Measurements from ENCODE around the gene FAM107B. TPM values are rescaled to one million over a fixed set of nuclear protein-coding genes. Genes with fewer than 3 reads are reported as not detected.

Gene FAM107B
- total and polyA plus RNA-seq, 2 of the 8 experiments (the other 6 are each of a cell fraction or from before 2014, with no cell fraction given): 7.5 to 28.1 TPM

GRCh38 chr10:14671386-14671831, 103.3 kb downstream of the FAM107B start:
- H3K14ac ChIP-seq (ENCODE audit: insufficient read length): no peak overlapping the region
- no peak overlapping the region for H2AK5ac ChIP-seq (ENCODE audit: low read depth, low read length)
- peak overlapping the region; percentile 91 for H2AFZ ChIP-seq (ENCODE audit: low read length)
- H3K79me2 ChIP-seq (ENCODE audit: control insufficient read depth in 1 of 2, insufficient read depth in 2 of 2, low read length in 2 of 2): no peaks in the 10 kb centered on the region
- POLR2A ChIA-PET (ENCODE audit: partially characterized antibody): no interaction called here
- no peak overlapping the region for H4K8ac ChIP-seq (ENCODE audit: extremely low read depth, insufficient read depth, low read length)
- no peaks in the 10 kb centered on the region for H3K36me3 ChIP-seq (ENCODE audit: control insufficient read depth in 2 of 4, insufficient read depth in 4 of 4, low read length in 3 of 4)
- WGBS, 2 experiments (ENCODE audit: extremely low coverage in 1 of 2, insufficient coverage in 1 of 2, insufficient read length in 1 of 2, insufficient replicate concordance in 2 of 2, low coverage in 1 of 2, low lambda C conversion rate in 2 of 2, missing lambda C conversion rate in 1 of 2): 61% methylated on average over 6 of the region's 6 CpGs; no CpG with 5 or more reads in 1 of the 2 experiments
- H4K5ac ChIP-seq (ENCODE audit: insufficient read length, low read depth, low read length): no peak overlapping the region
- H2BK5ac ChIP-seq (ENCODE audit: low read depth, low read length): peak overlapping the region; percentile 52; the same call in 1 of the 2 replicates
- no peak overlapping the region for H2BK20ac ChIP-seq (ENCODE audit: low read length)
- no peaks in the 10 kb centered on the region for H3K79me1 ChIP-seq (ENCODE audit: low read depth, low read length)
- H3K4me1 ChIP-seq (replicated peaks in 1 of 4; ENCODE audit: control insufficient read depth in 3 of 4, insufficient read depth in 4 of 4, low read length in 3 of 4): peaks cover 5 to 15% (median 9%) of the 10 kb centered on the region in 4 experiments; a peak in 6 of 7 replicates
- no peak overlapping the region for H2BK15ac ChIP-seq (ENCODE audit: low read length)
- no peak overlapping the region for H3K4ac ChIP-seq (replicated peaks; ENCODE audit: insufficient read length, low read depth, low read length)
- no peak overlapping the region for H3K27ac ChIP-seq (ENCODE audit: low read depth, low read length)
- H3K23me2 ChIP-seq (ENCODE audit: low read depth, low read length): no peaks in the 10 kb centered on the region; the same call in 1 of the 2 replicates
- H3K23ac ChIP-seq (ENCODE audit: insufficient read length): no peak overlapping the region
- H3K4me2 ChIP-seq (ENCODE audit: insufficient read depth in 1 of 2, low read depth in 2 of 2, low read length in 2 of 2): peak overlapping the region in 1 of 2 experiments; percentile 33; a peak in 1 of 4 replicates
- H4K91ac ChIP-seq (replicated peaks; ENCODE audit: insufficient read length, low read length): no peak overlapping the region
- no peak overlapping the region for H3K18ac ChIP-seq (ENCODE audit: extremely low read depth, low read length)
- H3K4me3 ChIP-seq (ENCODE audit: extremely low read depth in 1 of 4, insufficient read depth in 2 of 4, low read depth in 3 of 4, low read length in 4 of 4): no peak overlapping the region
- no peak overlapping the region for H3K9ac ChIP-seq (replicated peaks in 1 of 4; ENCODE audit: extremely low read depth in 1 of 4, low read depth in 3 of 4, low read length in 3 of 4)
- H3K27me3 ChIP-seq (replicated peaks in 1 of 4; ENCODE audit: control insufficient read depth in 3 of 4, extremely low read depth in 1 of 4, insufficient read depth in 3 of 4, low read length in 3 of 4): no peaks in the 10 kb centered on the region; a peak in 1 of 7 replicates
- no peaks in the 10 kb centered on the region for H3K9me3 ChIP-seq (ENCODE audit: insufficient read depth in 2 of 2, low read depth in 1 of 2, low read length in 1 of 2)
- H2BK12ac ChIP-seq (ENCODE audit: low read depth, low read length): no peak overlapping the region
- H4K20me1 ChIP-seq (replicated peaks in 1 of 2; ENCODE audit: control insufficient read depth in 1 of 2, insufficient read depth in 2 of 2, low read length in 2 of 2): no peaks in the 10 kb centered on the region
- DNase-seq (ENCODE audit: low read depth in 1 of 2, low spot score in 2 of 2) (peak in 1 of 2 experiments; percentile 61), FAIRE-seq (peak; percentile 52)
- H2BK120ac ChIP-seq (replicated peaks; ENCODE audit: low read depth, low read length): no peak overlapping the region
- no peak overlapping the region for H3K56ac ChIP-seq (replicated peaks; ENCODE audit: insufficient read length, low read depth, low read length)
- CTCF ChIA-PET (ENCODE audit: partially characterized antibody): interaction anchor here (0.6 to 0.8 kb wide), 4 partner anchors 9 to 234 kb away, joined by 3 read pairs; no protein-coding TSS in a partner anchor
- TF ChIP-seq CHD2 (IDR thresholded peaks at IDR 0.05; ENCODE audit: low read length): no peak
- TF ChIP-seq PHF8 (conservative IDR thresholded peaks at IDR 0.05; ENCODE audit: low read depth, low read length): no peak
- no peak for TF ChIP-seq ATF3 (IDR thresholded peaks at IDR 0.05; ENCODE audit: insufficient read depth, low read depth, low read length)
- no peak for TF ChIP-seq SIX5 (IDR thresholded peaks at IDR 0.05; ENCODE audit: low read depth, low read length)
- TF ChIP-seq RAD21 (IDR thresholded peaks at IDR 0.05 in 1 of 2, conservative IDR thresholded peaks at IDR 0.05 in 1 of 2; ENCODE audit: low read depth in 2 of 2, low read length in 2 of 2): no peak

All from H1 (cell line).